GM19452 (cell line): ENCODE results near the gene EFCAB11.

ENCODE experiments used
- ATAC-seq: cut with Tn5 transposase; IDR thresholded peaks from one replicate; pipeline ENCODE4 v1.9.1; 2021; ENCODE audit not compliant: unreplicated experiment

EFCAB11 gene

DNA sequence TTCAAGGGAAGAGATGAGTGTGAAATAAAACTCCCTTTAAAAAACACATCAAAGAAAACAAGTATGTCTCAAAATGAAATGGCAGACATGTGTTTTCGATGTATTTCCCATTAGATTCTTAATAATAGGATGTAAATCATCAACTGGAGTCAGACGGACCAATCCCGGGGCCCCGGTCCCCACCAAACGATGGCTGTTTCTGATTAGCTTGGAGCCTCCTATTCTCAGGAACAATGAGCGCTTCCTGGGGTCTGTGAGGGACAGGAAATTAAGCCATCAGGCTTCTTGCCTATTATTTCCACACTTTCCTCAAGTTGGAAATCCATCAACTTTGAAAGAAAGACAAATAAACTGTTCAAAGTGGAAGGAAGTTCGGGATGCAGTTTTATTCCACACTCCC, 179.4 kb downstream of the EFCAB11 start:
- ATAC-seq: no peak

DNA sequence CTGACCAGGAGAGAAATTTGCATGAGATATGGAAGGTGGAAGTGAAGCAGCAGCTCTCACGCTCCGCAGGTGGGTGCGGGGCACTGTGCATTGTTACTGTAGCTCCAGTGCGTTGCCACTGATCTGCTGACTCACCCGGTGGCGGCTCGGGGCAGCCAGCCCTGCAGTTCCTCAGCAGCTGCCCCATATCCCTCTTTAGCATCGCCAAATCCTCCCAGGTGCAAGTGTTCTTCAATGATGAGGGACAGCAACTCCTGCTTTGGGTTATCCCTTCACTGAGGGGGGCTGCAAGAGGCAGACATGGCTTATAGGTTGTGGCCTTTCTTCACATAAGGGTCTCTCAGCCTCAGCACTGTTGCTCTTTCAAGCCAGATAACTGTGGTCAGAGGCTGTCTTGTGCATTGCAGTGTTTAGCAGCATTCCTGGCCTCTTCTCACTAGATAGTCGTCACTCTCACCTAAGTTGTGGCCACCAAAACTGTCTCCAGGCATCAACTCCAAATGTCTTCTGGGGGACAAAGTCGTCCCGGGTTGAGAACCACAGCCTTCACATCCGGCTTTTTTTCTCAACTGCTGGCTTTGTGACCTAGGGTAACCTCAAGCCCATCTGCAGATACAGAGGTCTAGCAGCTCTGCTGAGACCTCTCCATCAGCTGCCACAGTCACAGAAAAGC, 180.8 kb downstream of the EFCAB11 start:
- ATAC-seq: peak; percentile 82

DNA sequence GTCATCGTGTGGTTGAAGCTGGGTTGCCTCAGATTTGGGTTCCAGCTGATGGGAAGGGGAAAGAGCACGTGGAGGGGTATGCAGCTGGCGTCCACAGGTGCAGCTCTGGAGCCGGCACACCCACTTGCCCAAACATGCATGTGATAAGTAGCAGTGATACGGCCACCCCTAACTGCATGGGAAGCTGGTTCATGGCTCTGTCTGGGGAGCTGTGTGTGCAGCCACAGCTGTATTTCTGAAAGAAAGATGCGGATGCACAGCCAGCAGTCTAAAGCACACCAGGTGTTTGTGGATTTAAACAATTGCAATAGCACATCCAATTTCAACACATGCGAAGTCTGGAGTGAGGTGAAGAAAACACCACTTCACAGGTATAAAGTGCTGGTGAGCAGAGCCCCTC, 181.4 kb downstream of the EFCAB11 start:
- peak; percentile 33 for ATAC-seq

DNA sequence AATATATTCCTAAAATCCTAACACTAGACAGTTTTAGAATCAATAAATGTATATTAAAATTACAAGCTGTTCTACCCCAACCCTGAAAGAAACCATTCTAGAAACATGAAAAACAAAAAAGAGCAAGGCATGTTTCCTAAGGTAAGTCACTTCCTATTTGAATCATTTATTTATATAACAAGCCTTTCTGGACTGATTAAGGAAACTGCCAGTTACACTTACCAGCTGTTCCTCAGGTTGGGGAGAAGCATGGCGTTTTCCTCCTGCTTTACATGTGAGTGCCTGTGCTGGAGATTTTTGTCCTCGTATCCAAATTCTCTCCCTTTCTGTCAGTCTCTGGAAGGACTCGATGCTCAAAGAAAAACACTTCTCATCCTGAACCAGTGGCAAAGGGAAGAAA, 183.3 kb downstream of the EFCAB11 start:
- ATAC-seq: no peak

DNA sequence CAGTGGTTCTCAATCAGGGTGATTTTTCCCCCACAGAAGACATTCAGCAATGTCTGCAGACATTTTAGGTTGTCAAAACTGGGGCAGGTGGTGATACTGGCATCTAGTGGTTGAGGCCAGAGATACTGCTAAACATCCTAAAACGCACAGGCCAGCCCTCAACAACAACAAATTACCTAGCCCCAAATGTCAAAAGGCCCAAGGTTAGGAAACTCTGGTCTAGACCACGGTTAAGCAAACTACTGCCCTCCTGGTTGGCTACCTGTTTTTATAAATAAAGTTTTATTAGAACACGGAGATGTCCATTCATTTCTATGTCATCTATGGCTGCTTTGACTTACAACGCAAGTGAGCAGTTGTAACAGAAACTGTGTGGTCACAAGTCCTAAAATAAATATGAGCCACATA, 186.7 kb downstream of the EFCAB11 start:
- peak; percentile 66 for ATAC-seq

DNA sequence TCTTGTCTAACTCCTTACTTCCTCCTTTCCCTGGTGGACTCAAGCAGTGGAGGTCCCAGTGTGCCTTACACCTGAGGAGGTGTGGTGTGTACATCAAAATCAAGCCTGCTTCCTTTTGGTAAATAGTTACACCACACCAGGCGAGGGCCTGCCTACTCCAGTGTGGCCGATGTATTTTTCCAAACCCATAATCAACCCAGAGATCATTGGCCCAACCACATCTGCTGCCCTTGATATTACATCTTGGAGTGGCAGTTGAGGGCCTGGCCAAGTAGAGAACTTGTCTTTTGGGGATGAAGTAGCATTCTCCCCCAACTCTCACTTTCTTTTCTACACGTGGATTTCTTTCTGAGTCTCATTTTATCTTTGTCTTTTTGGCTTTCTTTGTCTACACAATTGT, 187.4 kb downstream of the EFCAB11 start:
- ATAC-seq: no peak

DNA sequence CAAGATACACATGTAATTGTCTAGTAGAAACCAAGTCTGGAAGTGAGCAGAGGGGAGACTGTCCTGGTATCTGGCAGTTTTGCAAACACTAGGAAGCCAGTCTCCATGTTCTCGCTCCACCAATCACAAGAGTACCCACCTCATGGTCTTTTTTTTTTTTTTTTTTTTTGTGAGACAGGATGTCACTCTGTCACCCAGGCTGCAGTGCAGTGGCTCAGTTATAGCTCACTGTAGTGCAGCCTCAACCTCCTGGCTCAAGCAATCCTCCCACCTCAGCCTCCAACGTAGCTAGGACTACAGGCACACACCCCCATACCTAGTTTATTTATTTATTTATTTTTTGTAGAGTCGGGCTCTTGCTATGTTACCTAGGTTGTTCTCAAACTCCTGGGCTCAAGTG, 189.2 kb downstream of the EFCAB11 start:
- no peak for ATAC-seq

DNA sequence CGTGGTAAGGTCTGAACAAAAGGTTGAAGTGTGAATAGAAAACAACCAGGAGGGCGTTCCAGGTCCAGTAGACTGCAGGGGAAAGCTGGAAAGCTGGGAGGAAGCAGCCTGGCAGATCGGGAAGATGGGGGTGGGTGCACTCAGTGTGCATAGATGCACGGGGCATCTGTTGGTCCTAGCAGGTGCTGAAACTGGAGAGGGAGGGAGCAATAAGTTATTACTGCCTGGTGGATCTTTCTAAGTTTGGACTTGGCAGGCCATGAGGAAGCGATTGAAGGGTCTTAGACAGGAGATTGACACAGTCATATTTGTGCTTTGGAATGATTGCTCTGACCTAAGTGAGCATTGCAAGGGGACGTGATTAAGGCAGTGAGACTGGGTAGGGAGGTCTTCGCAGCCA, 194.4 kb downstream of the EFCAB11 start:
- ATAC-seq: no peak

DNA sequence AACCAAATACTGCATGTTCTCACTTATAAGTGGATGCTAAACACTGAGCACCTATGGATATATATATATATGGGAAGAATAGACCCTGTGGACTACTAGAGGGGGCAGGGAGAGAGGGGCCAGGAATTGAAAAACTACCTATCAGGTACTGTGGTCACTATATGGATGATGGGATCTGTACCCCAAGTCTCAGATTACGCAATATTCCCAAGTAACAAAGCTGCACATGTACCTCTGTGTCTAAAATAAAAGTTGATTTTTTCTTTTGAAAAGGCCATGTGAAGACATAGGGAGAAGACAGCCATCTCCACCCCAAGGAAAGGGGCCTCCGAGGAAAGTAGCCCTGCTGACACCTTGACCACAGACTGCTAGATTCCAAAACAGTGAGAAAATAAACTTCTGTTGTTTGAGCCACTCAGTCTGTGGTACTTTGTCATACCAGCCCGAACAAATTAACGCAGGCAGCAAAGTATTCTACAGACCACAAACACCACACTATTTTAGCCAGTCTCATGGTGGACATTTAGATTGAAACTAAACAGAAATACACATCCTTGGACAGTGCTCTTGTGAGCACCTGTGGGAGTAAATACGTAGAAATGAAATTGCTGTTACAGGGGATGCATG, 197.1 kb downstream of the EFCAB11 start:
- ATAC-seq: no peak

DNA sequence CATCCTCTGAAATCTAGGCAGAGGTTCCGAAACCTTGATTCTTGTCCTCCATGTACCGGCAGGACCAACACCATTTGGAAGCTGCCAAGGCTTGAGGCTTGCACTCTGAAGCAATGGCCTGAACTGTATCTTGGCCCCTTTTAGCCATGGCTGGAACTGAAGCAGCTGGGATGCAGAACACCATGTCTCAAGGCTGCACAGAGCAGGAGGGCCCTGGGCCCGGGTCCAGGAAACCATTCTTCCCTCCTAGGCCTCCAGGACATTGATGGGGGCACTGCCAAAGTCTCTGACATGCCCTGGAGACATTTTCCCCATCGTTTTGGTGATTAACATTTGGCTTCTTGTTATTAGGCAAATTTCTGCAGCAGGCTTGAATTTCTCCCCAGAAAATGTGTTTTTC, 198.7 kb downstream of the EFCAB11 start:
- no peak for ATAC-seq

DNA sequence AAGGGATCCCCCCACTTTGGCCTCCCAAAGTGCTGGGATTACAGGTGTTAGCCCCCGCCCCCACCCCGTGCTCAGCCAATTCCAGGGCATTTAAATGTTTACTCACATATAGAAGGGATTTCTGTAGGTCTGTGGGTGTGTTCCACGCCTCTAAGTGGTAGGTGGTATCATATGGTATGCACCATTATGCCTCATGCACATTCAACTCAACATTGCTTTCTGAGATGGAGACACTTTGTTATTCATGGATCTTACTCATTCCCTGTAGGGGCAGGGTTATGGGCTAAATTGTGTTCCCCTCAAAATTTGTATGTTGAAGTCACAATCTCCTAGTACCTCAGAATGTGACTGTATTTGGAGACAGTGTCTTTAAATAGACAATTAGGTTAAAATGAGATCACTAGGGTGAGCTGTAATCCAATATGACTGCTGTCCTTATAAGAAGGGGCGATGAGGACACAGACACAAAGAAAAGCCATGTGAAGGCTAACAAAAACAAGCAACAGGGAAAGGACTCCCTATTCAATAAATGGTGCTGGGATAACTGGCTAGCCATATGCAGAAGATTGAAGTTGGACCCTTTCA, 200.6 kb downstream of the EFCAB11 start:
- ATAC-seq: no peak

DNA sequence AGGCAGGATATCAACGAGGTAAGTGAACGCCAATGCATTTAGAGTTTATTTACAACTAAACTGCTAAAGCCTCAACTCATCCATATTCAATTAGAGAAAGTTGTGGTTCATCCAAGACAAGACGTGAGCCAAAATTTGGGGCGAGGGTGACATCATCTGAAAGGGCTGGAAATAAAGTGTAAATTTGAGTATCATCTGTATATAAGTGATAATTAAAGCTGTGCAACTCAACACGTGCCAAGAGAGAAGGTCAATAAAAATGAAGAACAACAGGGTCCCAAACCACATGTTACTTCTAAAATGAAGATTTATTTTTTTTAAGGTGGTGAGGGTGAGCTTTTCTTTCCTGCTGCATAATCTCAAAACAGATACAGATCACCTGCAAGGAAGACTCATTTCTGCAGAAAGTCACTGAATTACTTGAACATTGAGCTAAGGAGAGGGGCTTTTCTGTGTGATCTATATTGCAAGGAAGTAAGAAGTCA, 203.6 kb downstream of the EFCAB11 start:
- no peak for ATAC-seq

DNA sequence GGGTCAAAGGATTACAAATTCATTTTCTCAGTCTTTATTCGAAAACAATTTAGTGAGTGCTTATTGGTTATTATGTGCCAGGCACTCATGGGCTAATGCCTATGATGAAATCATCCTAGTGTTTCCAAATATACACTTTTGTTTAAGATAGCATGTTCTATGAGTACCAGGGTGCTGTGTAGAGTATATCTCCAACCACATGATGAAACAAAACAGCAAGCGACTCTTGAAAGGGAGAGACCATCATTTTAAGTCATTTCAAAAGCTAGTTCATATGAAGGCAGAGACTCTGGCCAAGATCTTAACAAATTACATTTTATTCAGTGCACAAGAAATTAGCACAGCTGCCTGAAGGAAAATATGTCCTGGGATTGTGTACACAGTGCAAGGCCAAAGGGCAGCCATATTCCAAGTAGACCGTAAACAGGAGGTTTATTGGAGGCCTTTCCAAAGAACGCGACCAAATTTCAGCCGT, 204.2 kb downstream of the EFCAB11 start:
- no peak for ATAC-seq

DNA sequence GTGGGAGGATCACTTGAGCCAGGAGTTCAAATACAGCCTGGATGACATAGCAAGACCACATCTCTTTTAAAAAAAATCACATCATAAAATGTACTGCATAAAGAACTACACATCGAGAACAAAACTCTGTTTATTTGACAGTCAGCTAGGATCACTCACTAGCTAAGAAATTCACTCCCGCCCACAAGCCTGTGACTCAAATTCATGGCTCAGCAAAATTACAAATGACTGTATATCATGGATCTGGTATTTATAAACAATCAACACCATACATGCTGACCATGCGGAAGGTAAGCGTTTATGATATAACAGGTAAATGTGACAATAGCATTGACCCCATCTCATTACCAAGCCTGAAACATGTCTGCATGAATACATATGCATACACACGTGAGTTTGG, 206.5 kb downstream of the EFCAB11 start:
- ATAC-seq: no peak

DNA sequence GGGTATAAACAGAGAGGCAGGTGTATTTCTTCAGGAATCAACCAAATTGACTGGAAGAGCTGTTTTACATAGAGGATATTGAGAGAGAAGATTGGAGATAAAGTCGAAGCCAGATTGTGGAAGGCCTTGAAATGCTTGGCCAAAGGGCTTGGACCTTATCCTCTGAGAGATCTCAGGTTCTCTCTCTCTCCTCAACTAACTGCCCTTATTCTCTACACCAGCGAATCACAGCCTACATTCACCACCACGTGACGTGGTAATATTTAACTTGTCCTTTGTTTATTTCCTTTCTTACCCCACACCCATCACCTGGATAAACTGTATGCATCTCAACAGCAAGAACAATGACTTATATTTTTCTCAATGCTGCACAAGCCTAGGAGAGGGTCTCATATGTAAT, 207.4 kb downstream of the EFCAB11 start:
- ATAC-seq: no peak

DNA sequence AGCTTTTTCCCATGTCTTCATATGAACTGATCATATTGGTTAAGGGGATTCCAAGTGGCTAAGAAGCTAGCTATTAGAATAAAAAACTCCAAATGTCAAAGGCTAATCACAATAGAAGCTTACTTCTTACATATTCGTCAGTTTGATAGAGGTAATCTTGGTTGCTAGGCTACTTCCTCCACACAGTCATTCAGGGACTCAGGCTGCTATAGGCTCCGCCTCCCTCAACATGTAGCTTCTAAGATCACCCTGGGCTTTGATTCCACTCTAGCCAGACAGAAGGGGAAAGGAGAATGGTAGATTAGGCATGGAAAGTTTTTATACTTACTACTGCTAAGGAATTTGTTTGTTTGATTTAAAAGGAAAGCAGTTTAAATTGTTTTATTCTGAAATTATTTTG, 207.9 kb downstream of the EFCAB11 start:
- no peak for ATAC-seq

DNA sequence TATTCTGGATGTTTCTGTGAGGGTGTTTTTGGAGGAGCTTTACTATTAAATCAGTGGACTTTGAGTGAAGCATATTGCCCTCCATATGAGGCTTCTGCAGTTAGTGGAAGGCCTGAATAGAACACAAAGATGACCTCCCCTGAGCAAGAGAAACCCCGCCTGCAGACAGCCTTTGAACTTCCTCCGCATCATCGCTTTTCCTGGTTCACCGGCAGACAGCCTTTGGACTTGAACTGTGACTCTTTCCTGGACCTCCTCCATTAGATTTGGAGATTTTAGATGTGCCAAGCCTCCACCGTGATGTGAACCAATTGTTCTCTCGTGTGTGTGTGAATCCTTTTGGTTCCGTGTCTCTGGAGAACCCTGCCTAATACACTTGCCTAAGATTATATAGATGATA, 208.4 kb downstream of the EFCAB11 start:
- no peak for ATAC-seq
